Measurements from ENCODE around the gene CEP295NL.
"Not testable (repeated sequence)": the region's sequence is repeated elsewhere in the genome, so short reads cannot be mapped to it uniquely, and the experiment has no call there.

The CEP295NL gene

GRCh38 chr17:78867046-78867445 lies 36.0 kb downstream of the CEP295NL start:
- H3K4me3 ChIP-seq (ENCODE audit: low read length); H3K9ac ChIP-seq (ENCODE audit: low read length); H3K27ac ChIP-seq (ENCODE audit: low read length); H3K9me3 ChIP-seq (ENCODE audit: control insufficient read depth, low read depth, low read length); H3K36me3 ChIP-seq (ENCODE audit: control insufficient read depth, low read depth, low read length); H3K27me3 ChIP-seq (ENCODE audit: control insufficient read depth, insufficient read depth, low read length); H3K4me1 ChIP-seq (ENCODE audit: control insufficient read depth, low read depth, low read length): not testable (repeated sequence)

- H3K9ac ChIP-seq (ENCODE audit: low read length) = no peak overlapping the region
- no peaks in the 10 kb centered on the region for H3K4me1 ChIP-seq (ENCODE audit: control insufficient read depth, low read depth, low read length)
- no peaks in the 10 kb centered on the region for H3K27me3 ChIP-seq (ENCODE audit: control insufficient read depth, insufficient read depth, low read length)
- no peaks in the 10 kb centered on the region for H3K36me3 ChIP-seq (ENCODE audit: control insufficient read depth, low read depth, low read length)
- H3K4me3 ChIP-seq (ENCODE audit: low read length) = no peak overlapping the region
- H3K9me3 ChIP-seq (ENCODE audit: control insufficient read depth, low read depth, low read length) = no peaks in the 10 kb centered on the region
- H3K27ac ChIP-seq (ENCODE audit: low read length) = no peak overlapping the region
Observed at GRCh38 chr17:78865682-78866390, 37.2 kb downstream of the CEP295NL start.

GRCh38 chr17:78864117-78864516 lies 38.9 kb downstream of the CEP295NL start:
- H3K4me1 ChIP-seq (ENCODE audit: control insufficient read depth, low read depth, low read length) = no peaks in the 10 kb centered on the region
- H3K27ac ChIP-seq (ENCODE audit: low read length) = no peak overlapping the region
- no peaks in the 10 kb centered on the region for H3K27me3 ChIP-seq (ENCODE audit: control insufficient read depth, insufficient read depth, low read length)
- no peak overlapping the region for H3K9ac ChIP-seq (ENCODE audit: low read length)
- H3K4me3 ChIP-seq (ENCODE audit: low read length) = no peak overlapping the region
- no peaks in the 10 kb centered on the region for H3K9me3 ChIP-seq (ENCODE audit: control insufficient read depth, low read depth, low read length)
- H3K36me3 ChIP-seq (ENCODE audit: control insufficient read depth, low read depth, low read length) = no peaks in the 10 kb centered on the region

GRCh38 chr17:78862073-78863023 lies 40.7 kb downstream of the CEP295NL start:
- Histone ChIP-seq H3K9ac (ENCODE audit: low read length) (no peak overlapping the region), H3K4me3 (ENCODE audit: low read length) (no peak overlapping the region), H3K27ac (ENCODE audit: low read length) (no peak overlapping the region), H3K27me3 (ENCODE audit: control insufficient read depth, insufficient read depth, low read length) (no peaks in the 10 kb centered on the region), H3K9me3 (ENCODE audit: control insufficient read depth, low read depth, low read length) (no peaks in the 10 kb centered on the region), H3K36me3 (ENCODE audit: control insufficient read depth, low read depth, low read length) (peaks cover under 1% of the 10 kb centered on the region), H3K4me1 (ENCODE audit: control insufficient read depth, low read depth, low read length) (no peaks in the 10 kb centered on the region)

- H3K36me3 ChIP-seq (ENCODE audit: control insufficient read depth, low read depth, low read length) = peaks cover 4% of the 10 kb centered on the region
- H3K4me3 ChIP-seq (ENCODE audit: low read length) = no peak overlapping the region
- no peak overlapping the region for H3K27ac ChIP-seq (ENCODE audit: low read length)
- no peaks in the 10 kb centered on the region for H3K27me3 ChIP-seq (ENCODE audit: control insufficient read depth, insufficient read depth, low read length)
- H3K4me1 ChIP-seq (ENCODE audit: control insufficient read depth, low read depth, low read length) = no peaks in the 10 kb centered on the region
- no peak overlapping the region for H3K9ac ChIP-seq (ENCODE audit: low read length)
- no peaks in the 10 kb centered on the region for H3K9me3 ChIP-seq (ENCODE audit: control insufficient read depth, low read depth, low read length)
Observed at GRCh38 chr17:78861229-78861628, 41.8 kb downstream of the CEP295NL start.

GRCh38 chr17:78859051-78859450 lies 44.0 kb downstream of the CEP295NL start:
- no peaks in the 10 kb centered on the region for H3K4me1 ChIP-seq (ENCODE audit: control insufficient read depth, low read depth, low read length)
- H3K4me3 ChIP-seq (ENCODE audit: low read length) = no peak overlapping the region
- peaks cover 11% of the 10 kb centered on the region for H3K36me3 ChIP-seq (ENCODE audit: control insufficient read depth, low read depth, low read length)
- H3K27me3 ChIP-seq (ENCODE audit: control insufficient read depth, insufficient read depth, low read length) = no peaks in the 10 kb centered on the region
- no peak overlapping the region for H3K27ac ChIP-seq (ENCODE audit: low read length)
- no peak overlapping the region for H3K9ac ChIP-seq (ENCODE audit: low read length)
- no peaks in the 10 kb centered on the region for H3K9me3 ChIP-seq (ENCODE audit: control insufficient read depth, low read depth, low read length)

GRCh38 chr17:78857266-78857665 lies 45.7 kb downstream of the CEP295NL start:
- H3K4me1 ChIP-seq (ENCODE audit: control insufficient read depth, low read depth, low read length) = no peaks in the 10 kb centered on the region
- no peak overlapping the region for H3K4me3 ChIP-seq (ENCODE audit: low read length)
- no peak overlapping the region for H3K27ac ChIP-seq (ENCODE audit: low read length)
- H3K36me3 ChIP-seq (ENCODE audit: control insufficient read depth, low read depth, low read length) = peaks cover 11% of the 10 kb centered on the region
- H3K27me3 ChIP-seq (ENCODE audit: control insufficient read depth, insufficient read depth, low read length) = no peaks in the 10 kb centered on the region
- H3K9ac ChIP-seq (ENCODE audit: low read length) = no peak overlapping the region
- no peaks in the 10 kb centered on the region for H3K9me3 ChIP-seq (ENCODE audit: control insufficient read depth, low read depth, low read length)

GRCh38 chr17:78855561-78856165 lies 47.3 kb downstream of the CEP295NL start:
- no peak overlapping the region for H3K4me3 ChIP-seq (ENCODE audit: low read length)
- no peaks in the 10 kb centered on the region for H3K9me3 ChIP-seq (ENCODE audit: control insufficient read depth, low read depth, low read length)
- H3K27ac ChIP-seq (ENCODE audit: low read length) = no peak overlapping the region
- H3K27me3 ChIP-seq (ENCODE audit: control insufficient read depth, insufficient read depth, low read length) = no peaks in the 10 kb centered on the region
- peaks cover 11% of the 10 kb centered on the region for H3K36me3 ChIP-seq (ENCODE audit: control insufficient read depth, low read depth, low read length)
- H3K4me1 ChIP-seq (ENCODE audit: control insufficient read depth, low read depth, low read length) = no peaks in the 10 kb centered on the region
- H3K9ac ChIP-seq (ENCODE audit: low read length) = no peak overlapping the region

- Histone ChIP-seq H3K9ac (ENCODE audit: low read length) (no peak overlapping the region), H3K4me3 (ENCODE audit: low read length) (no peak overlapping the region), H3K4me1 (ENCODE audit: control insufficient read depth, low read depth, low read length) (no peaks in the 10 kb centered on the region), H3K27me3 (ENCODE audit: control insufficient read depth, insufficient read depth, low read length) (no peaks in the 10 kb centered on the region), H3K27ac (ENCODE audit: low read length) (no peak overlapping the region), H3K9me3 (ENCODE audit: control insufficient read depth, low read depth, low read length) (no peaks in the 10 kb centered on the region), H3K36me3 (ENCODE audit: control insufficient read depth, low read depth, low read length) (peaks cover 11% of the 10 kb centered on the region)
Observed at GRCh38 chr17:78854508-78854907, 48.5 kb downstream of the CEP295NL start.

GRCh38 chr17:78853926-78854394 lies 49.0 kb downstream of the CEP295NL start:
- Histone ChIP-seq H3K9me3 (ENCODE audit: control insufficient read depth, low read depth, low read length) (no peaks in the 10 kb centered on the region), H3K36me3 (ENCODE audit: control insufficient read depth, low read depth, low read length) (peaks cover 11% of the 10 kb centered on the region), H3K9ac (ENCODE audit: low read length) (no peak overlapping the region), H3K27me3 (ENCODE audit: control insufficient read depth, insufficient read depth, low read length) (no peaks in the 10 kb centered on the region), H3K4me1 (ENCODE audit: control insufficient read depth, low read depth, low read length) (no peaks in the 10 kb centered on the region), H3K4me3 (ENCODE audit: low read length) (no peak overlapping the region), H3K27ac (ENCODE audit: low read length) (no peak overlapping the region)

- H3K36me3 ChIP-seq (ENCODE audit: control insufficient read depth, low read depth, low read length) = peaks cover 11% of the 10 kb centered on the region
Observed at GRCh38 chr17:78852709-78853121, 50.3 kb downstream of the CEP295NL start.

More at GRCh38 chr17:78852709-78853121, 50.3 kb downstream of the CEP295NL start:
- Histone ChIP-seq H3K27ac (ENCODE audit: low read length) (no peak overlapping the region), H3K27me3 (ENCODE audit: control insufficient read depth, insufficient read depth, low read length) (no peaks in the 10 kb centered on the region), H3K9ac (ENCODE audit: low read length) (no peak overlapping the region), H3K9me3 (ENCODE audit: control insufficient read depth, low read depth, low read length) (no peaks in the 10 kb centered on the region), H3K4me3 (ENCODE audit: low read length) (no peak overlapping the region), H3K4me1 (ENCODE audit: control insufficient read depth, low read depth, low read length) (no peaks in the 10 kb centered on the region)

Data from iPS-18a (cell line).